Hematopoietic multipotent progenitor cell treated with erythropoietin and hydrocortisone succinate and interleukin-3 and kit ligand, for 4 days (in vitro differentiated cells): Measurements from ENCODE around the gene OR6X1.
"Not testable (repeated sequence)": the region's sequence is repeated elsewhere in the genome, so short reads cannot be mapped to it uniquely, and the experiment has no call there.

Experiments used
- DNase-seq: peaks from one replicate; pipeline ENCODE4 v3.0.0-alpha.2; 2015

Gene OR6X1

GRCh38 chr11:123751781-123752180, 2.5 kb downstream of the OR6X1 start:
- no peak for DNase-seq

- DNase-seq, result not testable (repeated sequence)
Measured at GRCh38 chr11:123748349-123748748, 6.0 kb downstream of the OR6X1 start.

GRCh38 chr11:123745764-123746451, 8.4 kb downstream of the OR6X1 start:
- DNase-seq, result no peak

- DNase-seq, result peak; percentile 3
Measured at GRCh38 chr11:123742724-123743120, 11.6 kb downstream of the OR6X1 start.

- peak; percentile 36 for DNase-seq
Measured at GRCh38 chr11:123742031-123742723, 12.1 kb downstream of the OR6X1 start.

GRCh38 chr11:123741159-123742030, 12.9 kb downstream of the OR6X1 start, which contains the start of gene ZNF202:
ZNF202 (minus strand) TSS chr11:123741660; CDS start chr11:123730888, 10,772 bp downstream.
- DNase-seq, result peak; percentile 96

GRCh38 chr11:123740787-123741158, 13.5 kb downstream of the OR6X1 start:
- no peak for DNase-seq

GRCh38 chr11:123738374-123738773, 15.9 kb downstream of the OR6X1 start:
- DNase-seq, result no peak

GRCh38 chr11:123736769-123737168, 17.5 kb downstream of the OR6X1 start:
- DNase-seq, result no peak

- no peak for DNase-seq
Measured at GRCh38 chr11:123729602-123730001, 24.7 kb downstream of the OR6X1 start.

GRCh38 chr11:123725995-123726655, 28.2 kb downstream of the OR6X1 start:
- DNase-seq, result no peak

- no peak for DNase-seq
Measured at GRCh38 chr11:123719452-123719851, 34.9 kb downstream of the OR6X1 start.

- DNase-seq, result no peak
Measured at GRCh38 chr11:123718469-123718868, 35.8 kb downstream of the OR6X1 start.

- no peak for DNase-seq
Measured at GRCh38 chr11:123718063-123718462, 36.3 kb downstream of the OR6X1 start.

GRCh38 chr11:123712627-123713026, 41.7 kb downstream of the OR6X1 start:
- not testable (repeated sequence) for DNase-seq

GRCh38 chr11:123707606-123708205, 46.6 kb downstream of the OR6X1 start:
- peak; percentile 78 for DNase-seq

GRCh38 chr11:123707206-123707605, 47.1 kb downstream of the OR6X1 start:
- DNase-seq, result no peak

- no peak for DNase-seq
Measured at GRCh38 chr11:123704341-123704740, 50.0 kb downstream of the OR6X1 start.
